ENCODE data around the gene NFE2L3. TPM values are rescaled to one million over a fixed set of nuclear protein-coding genes. Genes with fewer than 3 reads are reported as not detected.
A peak's percentile ranks its signal among the peaks of the same experiment; 100 is the strongest.
"Not testable (repeated sequence)": the region's sequence is repeated elsewhere in the genome, so short reads cannot be mapped to it uniquely, and the experiment has no call there.

NFE2L3 gene
- total RNA-seq, 1 experiment from 2014 or later = 39.2 TPM

DNA sequence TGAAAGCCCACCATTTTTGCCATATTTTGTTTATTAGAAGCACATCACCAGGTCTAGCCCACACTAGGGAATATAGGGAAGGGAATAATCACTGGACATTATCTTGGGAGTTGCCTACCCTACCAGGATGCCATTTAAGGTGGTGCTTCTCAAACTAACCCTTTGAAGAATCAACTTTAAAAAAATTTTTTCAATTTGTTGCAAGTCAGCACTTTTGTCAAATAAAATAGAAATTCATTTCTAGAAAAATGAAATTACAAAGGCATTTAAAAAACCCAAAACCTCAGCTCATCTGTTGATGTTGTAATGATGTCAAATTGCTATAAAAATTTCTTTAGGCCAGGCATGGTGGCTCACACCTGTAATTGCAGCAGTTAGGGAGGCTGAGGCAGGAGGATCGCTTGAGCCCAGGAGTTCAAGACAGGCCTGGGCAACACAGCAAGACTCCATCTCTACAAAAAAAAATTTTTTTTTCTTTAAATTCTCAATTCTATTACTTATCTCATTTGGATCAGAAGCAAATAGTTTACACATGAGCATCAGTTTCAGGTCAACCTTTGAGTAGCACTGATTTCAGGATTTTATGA is 2.5 kb upstream of the NFE2L3 start:
- H3K36me3 Mint-ChIP-seq (ENCODE audit: insufficient read depth, unreplicated experiment) = peaks cover 16% of the 10 kb centered on the region
- no peak overlapping the region for H3K27ac Mint-ChIP-seq (ENCODE audit: unreplicated experiment)
- Histone ChIP-seq H3K4me1 (peaks cover 16% of the 10 kb centered on the region), H3K9me3 (0 out of 2 replicates have a peak, but pooled peaks cover 2% of the 10 kb centered on the region), H3K27me3 (replicated peaks; ENCODE audit: control insufficient read depth, insufficient read depth, low read length) (no peaks in the 10 kb centered on the region), H3K36me3 (ENCODE audit: control insufficient read depth, insufficient read depth, low read length) (no peaks in the 10 kb centered on the region; the same call in 1 of the 2 replicates), H3K4me3 (ENCODE audit: low read depth, low read length) (no peak overlapping the region)
- no peak for DNase-seq
- H3K9me3 Mint-ChIP-seq (ENCODE audit: unreplicated experiment) = no peaks in the 10 kb centered on the region
- intact Hi-C loops (cut with micrococcal nuclease; ENCODE audit: unreplicated experiment) = no loop called here
- H3K4me1 Mint-ChIP-seq (ENCODE audit: low read depth, unreplicated experiment) = peaks cover 13% of the 10 kb centered on the region
- BruUV-seq (replicated peaks) = no TSS peak
- ChIA-PET POLR2A (interaction anchor here (0.7 kb wide), 1 partner anchor 42 kb away, joined by 6 read pairs; no protein-coding TSS in a partner anchor), CTCF (no interaction called here)
- H3K27me3 Mint-ChIP-seq (ENCODE audit: insufficient read depth, unreplicated experiment) = no peaks in the 10 kb centered on the region
- no peak overlapping the region for H3K4me3 Mint-ChIP-seq (ENCODE audit: unreplicated experiment)
- TF ChIP-seq, protein P1, sequence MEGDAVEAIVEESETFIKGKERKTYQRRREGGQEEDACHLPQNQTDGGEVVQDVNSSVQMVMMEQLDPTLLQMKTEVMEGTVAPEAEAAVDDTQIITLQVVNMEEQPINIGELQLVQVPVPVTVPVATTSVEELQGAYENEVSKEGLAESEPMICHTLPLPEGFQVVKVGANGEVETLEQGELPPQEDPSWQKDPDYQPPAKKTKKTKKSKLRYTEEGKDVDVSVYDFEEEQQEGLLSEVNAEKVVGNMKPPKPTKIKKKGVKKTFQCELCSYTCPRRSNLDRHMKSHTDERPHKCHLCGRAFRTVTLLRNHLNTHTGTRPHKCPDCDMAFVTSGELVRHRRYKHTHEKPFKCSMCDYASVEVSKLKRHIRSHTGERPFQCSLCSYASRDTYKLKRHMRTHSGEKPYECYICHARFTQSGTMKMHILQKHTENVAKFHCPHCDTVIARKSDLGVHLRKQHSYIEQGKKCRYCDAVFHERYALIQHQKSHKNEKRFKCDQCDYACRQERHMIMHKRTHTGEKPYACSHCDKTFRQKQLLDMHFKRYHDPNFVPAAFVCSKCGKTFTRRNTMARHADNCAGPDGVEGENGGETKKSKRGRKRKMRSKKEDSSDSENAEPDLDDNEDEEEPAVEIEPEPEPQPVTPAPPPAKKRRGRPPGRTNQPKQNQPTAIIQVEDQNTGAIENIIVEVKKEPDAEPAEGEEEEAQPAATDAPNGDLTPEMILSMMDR (IDR thresholded peaks at IDR 0.05; ENCODE audit: insufficient read depth in 1 of 2, low read depth in 1 of 2, low read length in 1 of 2, severe bottlenecking in 1 of 2, unreplicated experiment in 1 of 2) = no peak

DNA sequence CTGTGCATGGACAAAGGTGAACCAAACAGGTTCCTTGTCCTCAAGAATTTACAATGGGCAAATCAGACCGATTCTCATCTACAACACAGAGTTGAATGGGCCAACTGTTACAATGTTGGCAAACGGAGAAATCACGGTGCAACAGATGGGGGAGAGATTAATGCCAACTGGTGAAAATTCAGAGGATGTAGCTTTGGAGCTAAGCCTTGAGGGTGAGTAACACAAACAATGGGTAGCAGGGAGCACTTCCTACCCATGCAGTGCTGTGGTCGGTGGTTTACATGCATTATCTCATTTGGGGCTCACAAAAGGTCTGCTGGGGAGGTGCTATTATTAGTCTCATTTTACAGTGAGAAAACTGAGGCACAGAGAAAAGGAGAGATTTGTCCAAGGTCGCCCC is 902 bp upstream of the NFE2L3 start:
- CTCF ChIA-PET = interaction anchor here (1.1 to 1.3 kb wide), 3 partner anchors 47 to 214 kb away, joined by 3 to 7 read pairs (median 6); partner anchors contain the start of gene CBX3
- peaks cover 32% of the 10 kb centered on the region for H3K4me1 ChIP-seq
- Mint-ChIP-seq H3K4me3 (ENCODE audit: unreplicated experiment) (peak overlapping the region; percentile 91), H3K27me3 (ENCODE audit: insufficient read depth, unreplicated experiment) (no peaks in the 10 kb centered on the region), H3K27ac (ENCODE audit: unreplicated experiment) (peak overlapping the region; percentile 92), H3K9me3 (ENCODE audit: unreplicated experiment) (no peaks in the 10 kb centered on the region), H3K4me1 (ENCODE audit: low read depth, unreplicated experiment) (peaks cover 25% of the 10 kb centered on the region), H3K36me3 (ENCODE audit: insufficient read depth, unreplicated experiment) (peaks cover 16% of the 10 kb centered on the region)
- POLR2A ChIA-PET = no interaction called here
- BruUV-seq (replicated peaks) = no TSS peak
- intact Hi-C loops (cut with micrococcal nuclease; ENCODE audit: unreplicated experiment) = loop anchor here (5.0 to 10.0 kb wide), 2 partner anchors 59 to 146 kb away; no protein-coding TSS in a partner anchor
- H3K9me3 ChIP-seq = 0 out of 2 replicates have a peak, but pooled peaks cover 2% of the 10 kb centered on the region
- DNase-seq = no peak
- TF ChIP-seq, protein P1 (IDR thresholded peaks at IDR 0.05; ENCODE audit: insufficient read depth in 1 of 2, low read depth in 1 of 2, low read length in 1 of 2, severe bottlenecking in 1 of 2, unreplicated experiment in 1 of 2) = no peak
- H3K4me3 ChIP-seq (ENCODE audit: low read depth, low read length) = no peak overlapping the region
- H3K27me3 ChIP-seq (replicated peaks; ENCODE audit: control insufficient read depth, insufficient read depth, low read length) = no peaks in the 10 kb centered on the region
- no peaks in the 10 kb centered on the region; the same call in 1 of the 2 replicates for H3K36me3 ChIP-seq (ENCODE audit: control insufficient read depth, insufficient read depth, low read length)

DNA sequence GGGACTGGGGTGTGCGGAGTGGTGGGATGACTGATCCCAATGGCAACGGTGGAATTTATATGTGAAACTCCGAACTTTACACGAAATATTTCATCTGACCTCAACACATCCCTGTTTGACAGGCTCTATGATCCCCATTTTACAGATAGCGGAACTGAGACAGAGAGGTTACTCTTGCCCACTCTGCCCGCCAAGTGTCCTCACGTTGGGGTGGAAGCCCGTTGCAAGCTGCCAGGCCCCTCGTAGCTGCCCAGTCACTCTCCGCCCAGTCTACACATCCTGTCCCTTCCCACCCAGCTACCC is 397 bp upstream of the NFE2L3 start:
- peaks cover 37% of the 10 kb centered on the region for H3K4me1 ChIP-seq
- Mint-ChIP-seq H3K27ac (ENCODE audit: unreplicated experiment) (peak overlapping the region; percentile 92), H3K9me3 (ENCODE audit: unreplicated experiment) (no peaks in the 10 kb centered on the region), H3K27me3 (ENCODE audit: insufficient read depth, unreplicated experiment) (no peaks in the 10 kb centered on the region), H3K4me3 (ENCODE audit: unreplicated experiment) (peak overlapping the region; percentile 91), H3K4me1 (ENCODE audit: low read depth, unreplicated experiment) (peaks cover 26% of the 10 kb centered on the region), H3K36me3 (ENCODE audit: insufficient read depth, unreplicated experiment) (peaks cover 16% of the 10 kb centered on the region)
- no peak for DNase-seq
- TSS peak; percentile 19 for BruUV-seq (replicated peaks)
- H3K27me3 ChIP-seq (replicated peaks; ENCODE audit: control insufficient read depth, insufficient read depth, low read length) = no peaks in the 10 kb centered on the region
- no peaks in the 10 kb centered on the region; the same call in 1 of the 2 replicates for H3K36me3 ChIP-seq (ENCODE audit: control insufficient read depth, insufficient read depth, low read length)
- TF ChIP-seq, protein P1 (IDR thresholded peaks at IDR 0.05; ENCODE audit: insufficient read depth in 1 of 2, low read depth in 1 of 2, low read length in 1 of 2, severe bottlenecking in 1 of 2, unreplicated experiment in 1 of 2) = no peak
- 0 out of 2 replicates have a peak, but pooled peaks cover 2% of the 10 kb centered on the region for H3K9me3 ChIP-seq
- CTCF ChIA-PET = interaction anchor here (0.7 to 1.5 kb wide), 10 partner anchors 46 to 930 kb away, joined by 3 to 7 read pairs (median 4); partner anchors contain the start of gene CBX3
- POLR2A ChIA-PET = interaction anchor here (0.6 to 1.5 kb wide), 4 partner anchors 32 to 49 kb away, joined by 4 to 13 read pairs (median 6); partner anchors contain the start of gene HNRNPA2B1
- intact Hi-C loops (cut with micrococcal nuclease; ENCODE audit: unreplicated experiment) = loop anchor here (5.0 to 10.0 kb wide), 2 partner anchors 59 to 147 kb away; no protein-coding TSS in a partner anchor
- peak overlapping the region; percentile 77 for H3K4me3 ChIP-seq (ENCODE audit: low read depth, low read length)

DNA sequence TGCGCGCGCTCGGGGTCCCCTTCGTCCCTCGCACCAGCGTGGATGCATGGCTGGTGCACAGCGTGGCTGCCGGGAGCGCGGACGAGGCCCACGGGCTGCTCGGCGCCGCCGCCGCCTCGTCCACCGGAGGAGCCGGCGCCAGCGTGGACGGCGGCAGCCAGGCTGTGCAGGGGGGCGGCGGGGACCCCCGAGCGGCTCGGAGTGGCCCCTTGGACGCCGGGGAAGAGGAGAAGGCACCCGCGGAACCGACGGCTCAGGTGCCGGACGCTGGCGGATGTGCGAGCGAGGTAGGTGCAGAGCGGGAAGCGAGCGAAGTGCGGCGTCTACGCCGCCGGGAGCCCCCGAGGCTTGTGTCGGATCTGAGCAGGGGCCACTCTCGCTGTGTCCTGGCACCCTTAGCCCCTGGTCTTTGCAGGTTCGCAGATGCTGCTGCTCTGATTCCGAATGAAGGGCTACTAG is 813 bp downstream of the NFE2L3 start:
- H3K36me3 Mint-ChIP-seq (ENCODE audit: insufficient read depth, unreplicated experiment) = peaks cover 10% of the 10 kb centered on the region
- POLR2A ChIA-PET = interaction anchor here (0.6 to 1.5 kb wide), 3 partner anchors 8 to 75 kb away, joined by 3 to 6 read pairs (median 4); no protein-coding TSS in a partner anchor
- CTCF ChIA-PET = interaction anchor here (1.0 to 1.5 kb wide), 3 partner anchors 47 to 260 kb away, joined by 3 to 5 read pairs (median 3); no protein-coding TSS in a partner anchor

More for the DNA sequence above, 813 bp downstream of the NFE2L3 start:
- not testable (repeated sequence) for H3K27me3 Mint-ChIP-seq (ENCODE audit: insufficient read depth, unreplicated experiment); H3K9me3 Mint-ChIP-seq (ENCODE audit: unreplicated experiment); H3K36me3 ChIP-seq (ENCODE audit: control insufficient read depth, insufficient read depth, low read length); H3K27me3 ChIP-seq (replicated peaks; ENCODE audit: control insufficient read depth, insufficient read depth, low read length); BruUV-seq (replicated peaks); H3K9me3 ChIP-seq
- Histone ChIP-seq H3K4me1 (peaks cover 49% of the 10 kb centered on the region), H3K4me3 (ENCODE audit: low read depth, low read length) (peak overlapping the region; percentile 77)
- peaks cover 30% of the 10 kb centered on the region for H3K4me1 Mint-ChIP-seq (ENCODE audit: low read depth, unreplicated experiment)
- H3K27ac Mint-ChIP-seq (ENCODE audit: unreplicated experiment) = peak overlapping the region; percentile 66
- intact Hi-C loops (cut with micrococcal nuclease; ENCODE audit: unreplicated experiment) = loop anchor here (1.0 to 10.0 kb wide), 3 partner anchors 26 to 148 kb away; no protein-coding TSS in a partner anchor
- DNase-seq = peak in 1 of 2 experiments; percentile 29
- peak overlapping the region; percentile 91 for H3K4me3 Mint-ChIP-seq (ENCODE audit: unreplicated experiment)
